MV-4-11 (cell line): Measurements from ENCODE around the gene GAS2L2.

ENCODE experiments used
- DNase-seq: peaks from one replicate; lab custom pipeline; 2025; lab: John Stamatoyannopoulos, UW

The GAS2L2 gene

DNA sequence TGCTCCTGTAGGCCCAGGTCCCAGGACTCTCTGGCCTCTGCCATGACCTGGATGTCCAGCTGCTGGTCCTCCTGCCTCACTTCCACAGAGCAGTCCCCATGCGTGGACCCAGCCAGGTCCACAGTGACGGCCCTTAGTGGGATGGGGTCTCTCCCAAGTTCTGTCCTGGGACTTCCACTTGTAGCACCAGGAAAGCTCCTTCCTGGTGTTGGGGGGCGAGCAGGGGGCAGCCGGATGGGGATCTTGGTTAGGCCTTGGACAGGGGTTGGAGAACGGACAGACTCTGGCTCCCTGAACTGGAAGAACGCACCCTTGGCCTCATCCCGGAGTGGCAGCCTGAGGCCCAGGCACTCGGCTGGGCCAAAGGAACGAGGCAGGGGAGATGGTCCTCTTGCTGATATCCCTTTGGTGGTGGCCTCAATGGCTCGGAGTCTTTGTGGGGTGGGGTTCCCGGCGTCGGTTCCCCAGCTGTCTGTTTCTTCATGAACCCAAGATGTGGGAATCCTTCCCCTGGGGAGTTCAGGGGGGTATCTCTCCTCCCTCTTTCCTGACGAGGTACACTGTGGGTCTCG lies 7.2 kb downstream of the GAS2L2 start:
- no peak for DNase-seq

DNA sequence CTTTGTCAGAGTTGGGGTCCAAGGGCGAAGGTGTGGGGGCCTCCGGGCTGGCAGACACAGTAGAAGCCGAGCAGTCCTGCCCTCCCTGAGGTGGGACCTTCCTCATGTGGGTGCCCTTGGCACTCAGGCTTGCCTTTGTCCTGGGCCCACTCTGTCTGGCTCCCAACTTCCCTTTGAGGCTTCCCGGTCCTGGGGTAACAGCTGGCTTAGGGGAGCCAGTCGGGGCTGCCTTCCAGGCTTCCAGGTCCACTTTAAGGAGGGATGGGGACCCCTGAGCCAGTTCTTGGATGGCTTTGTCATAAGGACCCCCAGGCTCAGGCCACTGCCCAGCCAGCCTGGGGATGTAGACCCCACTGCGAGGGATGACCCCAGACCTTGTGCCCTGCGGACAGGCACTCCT lies 7.8 kb downstream of the GAS2L2 start:
- DNase-seq: no peak

DNA sequence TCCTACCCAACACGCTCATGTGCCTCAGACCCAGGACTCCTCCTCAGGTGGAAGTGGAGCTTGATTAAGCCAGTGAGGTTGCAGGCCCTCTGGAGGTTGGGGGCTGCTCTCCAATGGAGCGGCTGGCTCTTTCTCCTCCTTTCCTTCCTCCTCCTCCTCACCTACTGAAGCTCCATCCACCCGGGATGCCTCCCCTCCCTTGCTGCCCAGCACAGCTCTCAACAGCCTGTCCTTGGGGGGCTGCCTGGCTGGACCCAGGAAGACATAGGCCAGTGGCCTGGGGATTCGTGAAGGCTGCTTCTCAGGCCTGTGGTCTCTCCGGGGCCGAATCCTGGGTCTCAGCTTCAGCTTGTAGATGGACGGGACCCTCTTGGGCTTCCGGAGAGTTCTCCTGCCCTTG lies 8.2 kb downstream of the GAS2L2 start:
- no peak for DNase-seq

DNA sequence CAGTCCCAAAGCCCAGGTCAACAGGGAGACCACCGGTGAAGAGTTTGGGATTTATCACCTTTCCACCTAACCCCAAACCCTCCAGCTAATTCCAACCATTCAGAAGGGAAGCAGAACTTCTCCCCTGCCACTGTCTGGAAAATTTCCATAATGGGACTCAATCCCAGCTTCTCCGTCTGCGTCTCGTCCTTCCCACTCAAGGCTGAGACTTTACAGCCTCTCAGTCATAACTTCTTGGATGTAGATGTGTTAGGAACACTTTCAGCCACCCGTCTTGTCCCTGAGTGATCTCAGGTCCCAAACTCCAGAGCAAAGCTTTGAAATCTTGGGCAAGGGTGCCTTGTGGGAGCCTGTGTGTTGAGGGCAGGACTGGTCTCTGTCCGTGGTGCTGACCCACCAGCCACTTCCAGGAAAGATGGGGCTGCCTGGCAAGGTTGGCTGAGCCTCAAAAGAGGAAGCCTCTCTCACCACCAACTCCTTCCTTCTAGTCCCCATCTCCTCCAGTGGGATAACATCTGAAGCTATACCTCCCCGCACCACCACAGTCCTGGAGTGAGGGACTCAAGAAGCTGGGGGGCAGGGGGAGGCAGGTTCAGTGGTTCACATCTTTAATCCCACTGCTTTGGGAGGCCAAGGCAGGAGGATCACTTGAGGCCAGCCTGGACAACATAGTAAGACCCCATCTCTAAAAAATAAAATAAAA lies 9.3 kb downstream of the GAS2L2 start:
- peak; percentile 66 for DNase-seq

DNA sequence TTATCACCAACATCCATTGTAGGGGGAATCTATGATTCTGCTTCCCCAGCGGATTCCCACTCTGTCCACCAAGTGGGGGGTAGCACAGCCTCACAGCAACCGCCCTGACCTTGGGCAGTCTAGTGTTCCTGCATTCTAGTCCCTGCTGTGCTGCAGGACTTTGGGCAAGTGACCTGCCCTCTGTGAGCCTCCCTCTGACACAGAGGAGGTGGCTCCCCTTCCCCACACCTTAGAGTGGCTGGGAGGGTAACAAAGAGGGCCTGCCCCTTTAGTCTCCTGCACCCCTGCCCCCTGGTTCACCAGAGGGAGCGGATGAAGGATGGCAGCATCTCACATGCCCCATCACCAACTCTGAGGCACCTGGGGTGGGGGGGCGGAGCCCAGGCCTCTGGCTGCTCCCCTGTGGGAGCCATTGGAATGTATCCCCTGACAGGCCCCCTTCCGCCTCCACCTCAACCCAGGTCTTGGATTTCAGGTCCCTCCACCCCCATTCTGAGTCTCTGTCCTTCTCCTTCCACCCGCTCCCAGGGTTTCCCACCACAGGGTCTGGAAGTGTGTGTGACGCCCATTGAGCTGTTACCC lies 10.1 kb downstream of the GAS2L2 start:
- no peak for DNase-seq

DNA sequence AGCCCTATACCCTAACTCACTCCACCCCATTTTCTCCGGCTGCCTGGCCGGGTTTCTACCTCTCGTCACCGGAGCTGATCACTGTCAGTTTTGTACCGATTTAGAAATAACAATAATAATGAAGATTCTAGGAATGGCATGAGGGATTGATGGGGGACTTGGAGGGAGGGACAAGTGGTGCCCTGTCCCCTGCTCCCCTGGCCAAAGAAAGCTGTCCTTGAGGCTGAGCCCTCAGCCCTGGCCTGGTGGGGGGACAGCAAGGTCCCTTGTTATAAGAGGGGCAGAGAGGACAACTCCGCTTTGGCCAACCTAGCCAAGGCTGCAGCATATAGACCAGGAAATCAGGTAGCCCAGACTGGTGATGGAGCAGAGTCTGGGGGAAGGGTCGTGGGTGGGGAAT lies 10.5 kb downstream of the GAS2L2 start:
- no peak for DNase-seq

DNA sequence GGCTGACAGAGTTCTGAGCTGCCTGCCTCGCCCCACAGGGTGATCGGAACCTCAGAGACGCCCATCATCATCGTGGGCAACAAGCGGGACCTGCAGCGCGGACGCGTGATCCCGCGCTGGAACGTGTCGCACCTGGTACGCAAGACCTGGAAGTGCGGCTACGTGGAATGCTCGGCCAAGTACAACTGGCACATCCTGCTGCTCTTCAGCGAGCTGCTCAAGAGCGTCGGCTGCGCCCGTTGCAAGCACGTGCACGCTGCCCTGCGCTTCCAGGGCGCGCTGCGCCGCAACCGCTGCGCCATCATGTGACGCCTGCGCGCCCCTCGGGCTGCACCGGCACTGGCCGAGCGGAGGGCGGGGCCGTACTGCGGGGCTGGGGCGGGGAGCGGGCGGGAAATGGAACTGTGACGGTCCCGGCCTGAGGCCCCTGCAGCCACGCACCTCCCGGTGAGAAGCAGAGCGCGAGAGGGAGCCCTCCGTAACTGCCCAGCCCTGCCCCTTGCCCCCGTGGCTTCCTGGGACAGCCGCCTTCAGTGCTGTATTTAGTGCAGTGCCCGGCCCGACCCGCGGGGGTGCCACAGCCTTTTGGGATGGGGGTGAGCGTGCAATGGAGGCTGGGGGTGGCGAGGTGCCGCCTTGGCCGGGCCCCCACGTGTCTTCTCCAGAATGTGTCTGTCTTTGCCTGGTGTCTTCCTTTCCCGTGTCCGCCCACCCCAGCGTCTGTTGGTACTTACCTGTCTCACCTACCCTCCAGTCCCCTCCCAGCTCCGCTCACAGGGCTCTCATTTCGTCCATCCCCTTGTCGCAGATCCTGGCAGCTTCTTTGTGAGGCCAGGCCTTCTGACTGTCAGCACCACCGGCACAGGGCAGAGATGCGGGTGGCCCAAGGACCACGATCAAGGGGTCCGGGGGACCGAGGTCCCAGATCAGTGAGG lies 11.8 kb downstream of the GAS2L2 start:
- no peak for DNase-seq

DNA sequence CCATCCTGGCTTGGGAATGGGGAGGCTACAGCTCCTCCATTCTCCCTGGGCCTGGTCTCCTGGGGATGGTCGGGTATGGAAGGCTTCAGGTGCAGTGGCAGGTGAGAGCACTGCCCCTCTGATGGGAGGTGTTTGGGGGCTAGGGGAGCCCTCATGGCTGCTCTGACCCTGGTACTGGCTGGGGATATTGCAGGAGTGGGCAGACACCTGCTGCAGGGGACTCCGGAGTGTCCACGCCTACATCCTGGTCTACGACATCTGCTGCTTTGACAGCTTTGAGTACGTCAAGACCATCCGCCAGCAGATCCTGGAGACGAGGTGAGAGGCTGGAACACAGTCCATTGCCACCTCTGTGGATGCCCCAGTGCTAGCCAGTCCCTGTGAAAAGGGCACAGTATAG lies 12.8 kb downstream of the GAS2L2 start:
- no peak for DNase-seq

DNA sequence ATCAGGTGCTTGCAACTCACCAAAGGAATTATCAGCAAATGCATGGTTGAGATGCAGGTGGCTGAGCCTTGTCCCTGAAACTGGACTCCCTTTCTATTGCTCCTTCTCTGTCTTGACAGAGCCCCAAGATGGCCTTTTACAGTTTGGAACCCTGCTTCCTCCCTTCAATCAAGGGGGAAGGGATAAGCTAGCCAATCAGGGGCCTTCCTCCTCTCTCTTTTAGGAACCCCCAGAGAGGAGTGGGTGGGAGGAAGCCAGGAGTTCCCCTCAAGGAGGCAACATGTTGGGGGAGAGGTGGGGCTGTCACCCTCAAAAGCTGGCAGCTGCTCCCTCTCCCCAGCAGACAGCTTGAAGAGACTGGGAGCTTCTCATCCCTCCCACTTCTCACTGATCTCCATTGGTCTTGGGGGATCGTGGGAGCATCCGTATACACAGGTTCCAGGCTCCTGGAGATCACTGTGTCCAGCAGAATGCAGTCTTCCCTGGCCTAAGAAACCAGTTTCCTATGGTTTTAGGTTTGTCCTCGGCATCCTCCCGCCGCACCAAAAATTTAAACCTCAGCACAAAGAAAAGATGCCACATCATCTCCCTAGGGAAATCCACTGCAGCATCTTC lies 14.4 kb downstream of the GAS2L2 start:
- no peak for DNase-seq

DNA sequence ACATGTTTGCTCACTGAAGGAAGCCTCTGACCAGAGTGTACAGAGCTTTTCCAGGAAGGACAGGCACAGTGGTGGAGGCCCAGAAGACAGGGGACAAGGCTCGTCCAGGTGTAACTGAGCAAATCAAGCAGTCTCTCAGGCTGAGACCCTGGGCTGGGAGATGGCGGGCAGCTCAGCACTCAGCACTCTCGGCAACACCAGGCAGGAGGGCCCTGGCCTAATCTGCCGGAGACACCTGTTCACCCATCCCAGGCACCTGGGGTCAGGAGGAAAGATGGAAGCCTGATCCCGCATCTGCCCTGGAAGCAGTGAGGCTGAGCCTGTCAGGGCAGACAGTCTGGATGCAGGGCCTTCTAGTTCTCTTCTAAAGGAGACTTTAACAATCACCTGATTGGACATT lies 16.8 kb downstream of the GAS2L2 start:
- no peak for DNase-seq

DNA sequence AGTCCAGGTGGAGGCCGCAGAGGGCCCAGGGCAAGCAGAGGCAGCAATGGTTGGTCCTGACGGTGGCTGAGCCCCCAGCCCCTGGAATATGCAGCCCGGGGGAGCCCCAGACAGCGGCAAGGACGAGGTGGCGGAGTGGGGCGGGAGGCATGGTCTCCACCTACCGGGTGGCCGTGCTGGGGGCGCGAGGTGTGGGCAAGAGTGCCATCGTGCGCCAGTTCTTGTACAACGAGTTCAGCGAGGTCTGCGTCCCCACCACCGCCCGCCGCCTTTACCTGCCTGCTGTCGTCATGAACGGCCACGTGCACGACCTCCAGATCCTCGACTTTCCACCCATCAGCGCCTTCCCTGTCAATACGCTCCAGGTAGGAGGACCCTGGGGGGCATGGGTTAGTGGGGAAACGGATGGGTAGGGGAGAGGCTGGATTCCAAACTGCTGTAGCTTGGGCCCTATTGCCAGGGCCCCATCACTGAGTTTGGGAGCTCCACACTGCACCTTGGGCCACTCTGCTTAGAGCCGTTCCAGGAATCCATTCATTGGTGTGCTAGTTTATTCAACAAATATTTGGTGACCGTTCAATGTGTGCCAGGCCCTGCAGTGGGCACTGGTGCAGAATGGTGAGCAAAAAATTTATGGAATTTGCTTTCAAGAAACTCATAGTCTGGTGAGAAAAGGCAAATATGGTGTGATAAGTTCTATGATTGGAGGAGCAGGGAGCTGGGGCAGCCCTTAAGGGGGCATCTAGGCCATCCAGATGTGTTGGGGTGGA lies 17.8 kb downstream of the GAS2L2 start:
- DNase-seq: no peak

DNA sequence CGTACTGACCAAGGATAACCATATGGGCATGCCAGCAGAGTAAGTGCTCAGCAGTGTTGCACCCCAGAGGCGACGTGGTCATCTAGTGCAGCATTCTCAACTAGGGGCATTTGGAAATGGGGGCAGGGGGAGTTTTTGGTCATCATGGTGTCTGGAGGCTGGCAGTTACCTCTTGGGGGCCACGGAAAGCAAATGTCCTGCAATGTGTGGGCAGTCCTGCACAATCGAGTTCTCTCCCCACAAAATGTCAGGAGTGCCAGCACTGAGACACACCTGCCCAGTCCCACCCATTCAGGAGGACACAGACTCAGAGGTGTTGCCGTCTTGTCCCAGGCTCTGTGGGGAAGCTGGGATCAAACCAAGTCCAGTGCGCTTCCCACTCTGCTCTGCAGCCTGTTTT lies 18.6 kb downstream of the GAS2L2 start:
- no peak for DNase-seq

DNA sequence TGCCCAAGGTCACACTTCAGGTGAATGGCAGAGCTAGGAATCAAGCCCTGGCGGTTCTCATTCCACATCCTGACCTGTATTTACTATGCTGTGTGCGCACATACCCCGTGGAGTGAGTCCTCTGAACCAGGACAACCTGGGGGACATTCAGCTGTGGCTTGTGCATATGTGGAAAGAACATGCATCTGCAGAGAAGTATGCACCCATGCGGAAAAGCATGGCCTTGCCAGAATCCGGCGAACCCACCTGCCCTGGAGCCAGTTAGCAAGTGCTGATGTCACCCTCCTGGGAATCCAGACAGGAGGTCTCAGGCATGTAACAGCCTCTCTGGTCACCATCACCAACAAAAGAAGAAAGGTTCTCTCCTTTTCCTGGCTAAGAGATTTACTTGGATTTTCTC lies 19.7 kb downstream of the GAS2L2 start:
- no peak for DNase-seq

DNA sequence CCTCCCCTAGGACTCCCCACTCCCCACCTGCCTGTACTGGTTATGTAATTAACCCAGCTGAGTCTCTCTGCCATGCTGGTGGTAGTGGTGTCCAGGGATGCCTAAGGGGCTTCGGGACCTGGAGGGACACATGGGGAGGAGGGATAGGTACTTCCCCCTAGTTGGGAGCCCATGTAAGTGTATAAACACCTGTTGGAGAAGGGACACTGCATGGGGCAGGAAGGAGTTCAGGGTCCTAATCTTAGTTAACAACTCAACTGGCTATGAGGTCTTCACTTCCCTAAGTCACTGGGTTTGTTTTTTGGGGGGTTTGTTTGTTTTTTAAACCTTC lies 20.3 kb downstream of the GAS2L2 start:
- no peak for DNase-seq

DNA sequence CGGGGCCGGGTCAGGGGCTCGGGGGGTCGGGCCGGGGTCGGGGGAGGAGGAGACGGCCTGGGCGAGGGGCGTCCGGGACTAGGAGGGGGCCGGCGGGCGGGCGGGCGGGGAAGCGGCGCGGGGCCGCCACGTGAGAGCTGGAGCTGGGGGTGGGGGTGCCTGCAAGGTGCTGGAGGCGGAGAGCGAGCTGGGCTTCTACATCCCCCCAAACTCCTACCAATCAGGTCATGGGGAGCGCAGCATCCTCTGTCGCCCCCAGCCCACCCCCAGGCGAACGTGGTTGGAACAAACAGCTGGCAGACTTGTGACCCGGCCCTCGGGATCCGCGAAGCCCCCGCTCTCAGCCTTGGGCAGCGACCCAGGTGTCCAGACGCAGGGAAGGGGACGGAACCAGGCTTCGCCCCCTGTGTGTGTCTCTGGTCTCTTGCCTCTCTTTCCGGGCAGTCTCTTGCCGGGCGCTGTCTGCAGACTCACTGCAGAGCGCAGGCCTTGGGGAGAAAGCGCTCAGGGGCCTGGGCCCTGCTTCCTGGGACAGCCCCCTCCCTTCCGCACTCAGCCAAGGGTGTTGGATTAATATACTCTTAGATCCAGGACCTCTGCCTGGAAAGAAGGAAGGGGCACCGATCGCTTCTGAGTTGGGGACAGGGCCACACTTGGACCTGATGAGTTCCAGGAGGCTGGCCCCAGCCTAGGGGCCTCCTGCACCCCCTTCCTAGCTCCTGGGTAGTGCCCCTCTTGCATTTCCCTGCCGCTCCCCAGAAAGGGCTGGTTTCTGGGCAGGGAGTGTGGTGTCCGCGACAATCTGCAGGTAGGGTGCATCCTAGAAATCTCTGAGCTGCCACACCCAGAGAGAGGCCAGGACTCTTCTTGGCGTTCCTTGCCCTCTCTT lies 20.9 kb downstream of the GAS2L2 start:
- DNase-seq: no peak

DNA sequence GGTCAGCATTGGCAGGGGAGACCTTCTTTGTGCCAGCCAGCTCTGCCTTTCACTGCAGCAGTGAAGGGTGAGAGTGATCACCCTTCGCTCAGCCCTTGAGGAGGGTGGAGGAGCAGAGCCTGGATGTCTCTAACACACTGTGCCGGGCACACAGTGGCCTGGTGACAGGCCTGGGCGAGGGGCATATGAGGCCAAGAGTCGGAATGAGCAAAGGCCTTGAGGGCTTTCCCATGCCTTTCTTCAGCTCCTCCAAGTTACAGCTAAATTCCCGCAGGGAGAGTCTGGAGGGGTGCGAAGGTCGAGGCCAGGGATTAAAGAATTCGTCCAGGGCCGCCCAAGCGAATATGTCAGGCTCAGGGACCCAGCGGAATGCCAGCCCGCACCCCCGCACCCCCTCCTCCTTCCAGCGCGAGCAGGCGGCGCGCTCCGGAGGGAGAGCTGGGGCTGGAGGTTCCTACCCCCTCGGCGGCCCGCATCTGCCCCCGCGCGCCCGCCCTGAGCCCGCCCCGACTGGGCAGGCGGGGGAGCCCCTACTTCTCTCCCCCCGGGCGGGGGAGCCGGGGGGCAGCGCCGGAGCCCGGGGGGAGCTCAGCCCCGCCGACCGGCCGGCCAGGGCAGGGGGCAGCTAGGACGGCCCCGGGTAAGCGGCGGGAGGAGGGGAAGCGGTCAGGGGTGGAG lies 21.7 kb downstream of the GAS2L2 start, which contains the start of gene RASL10B:
Gene RASL10B (plus strand): TSS at position 401 of the 678 bp plus-strand sequence. CDS start 3,546 bp downstream, outside the sequence.
- no peak for DNase-seq

DNA sequence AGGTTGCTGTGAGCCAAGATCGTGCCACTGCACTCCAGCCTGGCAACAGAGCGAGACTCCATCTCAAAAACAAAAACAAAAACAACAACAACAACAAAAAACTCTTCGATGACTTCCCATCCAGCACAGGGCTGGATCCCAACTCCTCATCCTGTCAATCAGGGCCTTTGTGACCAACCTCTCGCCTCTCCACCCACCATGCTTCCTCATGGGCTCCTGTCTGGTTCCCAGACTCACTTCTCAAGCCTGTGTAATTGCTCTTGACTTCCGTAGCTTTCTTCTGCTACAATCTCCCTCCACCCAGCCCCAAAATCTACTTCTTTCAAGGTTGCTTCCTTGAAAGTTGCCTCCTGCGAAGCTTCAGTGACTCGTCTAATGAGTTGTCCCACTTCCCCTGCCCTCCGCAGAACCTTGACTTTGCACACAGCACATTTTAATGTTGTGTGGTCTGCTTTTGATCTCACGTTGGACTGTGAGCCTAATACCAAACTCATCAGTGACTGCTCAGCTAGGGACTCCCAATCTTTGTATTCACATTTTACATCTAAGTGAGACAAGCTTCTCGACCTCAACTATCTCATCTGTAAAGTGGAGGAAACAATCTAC lies 22.5 kb downstream of the GAS2L2 start:
- no peak for DNase-seq

DNA sequence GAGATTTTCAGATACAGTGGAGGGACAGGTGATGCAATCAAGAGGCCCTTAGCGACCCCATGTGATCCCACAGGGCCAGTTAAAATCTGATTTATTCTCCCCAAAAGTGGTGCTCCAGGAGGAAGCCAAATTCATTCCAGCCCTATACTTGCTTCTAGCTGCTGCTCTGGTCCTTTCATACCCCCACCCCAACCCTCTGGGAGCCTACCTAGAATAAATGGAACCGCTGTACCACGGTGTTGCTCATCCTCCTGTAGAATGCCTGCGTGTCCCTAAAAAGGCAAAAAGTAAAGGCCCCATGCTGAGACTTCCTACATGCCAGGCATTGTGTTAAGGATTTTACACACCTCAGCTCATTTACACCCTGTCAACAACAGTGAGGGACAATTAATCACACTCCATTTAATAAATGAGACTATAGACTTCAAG lies 23.6 kb downstream of the GAS2L2 start:
- DNase-seq: no peak

DNA sequence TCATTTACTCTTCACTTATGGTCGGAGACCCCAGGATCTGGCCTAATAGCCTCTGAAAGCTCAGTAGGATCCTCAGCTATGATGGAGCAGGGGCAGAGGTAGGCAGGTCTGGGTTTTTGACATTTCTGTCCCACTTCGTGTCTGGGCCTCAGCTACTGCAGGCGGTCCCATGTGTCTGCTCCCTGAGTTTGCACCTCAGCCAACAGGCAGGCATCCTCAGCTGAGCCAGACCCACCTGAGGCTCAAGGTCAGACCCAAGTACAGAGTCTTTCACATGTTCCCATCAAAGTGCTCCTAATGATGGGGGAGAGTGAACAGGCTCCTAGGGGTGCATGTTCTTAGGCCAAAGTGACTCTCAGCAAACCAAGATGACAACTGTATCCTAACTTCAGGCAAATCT lies 24.5 kb downstream of the GAS2L2 start:
- DNase-seq: no peak
